GM12878 (cell line): Measurements from ENCODE around the gene HDAC2. TPM values are rescaled to one million over a fixed set of nuclear protein-coding genes. Genes with fewer than 3 reads are reported as not detected.
A peak's percentile ranks its signal among the peaks of the same experiment; 100 is the strongest.

ENCODE experiments used
- ATAC-seq: fragments of 200-7000 bp; cut with Tn5 transposase; 3 replicates; pipeline ENCODE4 v1.9.1; 2020; ENCODE audit warnings: mild to moderate bottlenecking, moderate library complexity
- BruUV-seq: library from RNA; stranded (reverse); fragments of 400-500 nt; replicated peaks from 2 replicates; lab custom pipeline; 2021; lab: Mats Ljungman, UMichigan
- CTCF ChIA-PET: fragments of 300-600 bp; sonication (Branson Sonifier 250); formaldehyde crosslinking; extraction: SDS; loops from one replicate; lab custom pipeline; 2021; ENCODE audit warnings: inconsistent platforms; lab: Yijun Ruan, JAX
- POLR2A ChIA-PET: fragments of 350-600 bp; formaldehyde crosslinking; extraction: SDS; loops from one replicate; lab custom pipeline; 2021; ENCODE audit warnings: inconsistent platforms; lab: Charles Lee
- RAD21 ChIA-PET: fragments of 300-600 bp; sonication (Branson Sonifier 250); formaldehyde crosslinking; loops from one replicate; lab custom pipeline; 2023; ENCODE audit warnings: antibody characterized with exemption; ENCODE audit not compliant: unreplicated experiment; lab: Charles Lee
- SMC1A ChIA-PET: fragments of 300-600 bp; sonication (Branson Sonifier 250); formaldehyde crosslinking; loops from one replicate; lab custom pipeline; 2023; ENCODE audit not compliant: unreplicated experiment, uncharacterized antibody; lab: Charles Lee
- DNase-seq: peaks from one replicate; pipeline ENCODE4 v3.0.0-alpha.2; 2011; ENCODE audit warnings: low read depth, low spot score
- FAIRE-seq: peaks from 3 replicates; lab custom pipeline; 2011; peaks lifted over from hg19 to GRCh38; lab: Jason Lieb, UNC
- H2AFZ ChIP-seq: 2 replicates; pipeline ENCODE4 v1.6.0; 2011; ENCODE audit warnings: low read depth, low read length, control low read depth; ENCODE audit not compliant: control insufficient read depth
- H3K27ac ChIP-seq: 2 replicates; pipeline ENCODE4 v1.5.1; 2011; ENCODE audit warnings: control low read depth; ENCODE audit not compliant: control insufficient read depth, insufficient read depth
- H3K27me3 ChIP-seq, 2 experiments: replicated peaks in 1 of 2; 2 replicates each; pipeline versions ENCODE4 v1.6.0 to v1.6.1; 2011; ENCODE audit warnings: low read length in 1 of 2; ENCODE audit not compliant: control insufficient read depth in 2 of 2, insufficient read depth in 2 of 2
- H3K36me3 ChIP-seq, 2 experiments: 2 replicates each; pipeline ENCODE4 v1.5.1; 2011; ENCODE audit warnings: low read length in 1 of 2; ENCODE audit not compliant: control insufficient read depth in 2 of 2, insufficient read depth in 2 of 2
- H3K4me1 ChIP-seq: 2 replicates; pipeline ENCODE4 v1.6.1; 2011; ENCODE audit warnings: mild to moderate bottlenecking, low read length, moderate library complexity, mixed read lengths; ENCODE audit not compliant: control insufficient read depth, insufficient read depth
- H3K4me2 ChIP-seq: 2 replicates; pipeline ENCODE4 v1.6.0; 2011; ENCODE audit warnings: control low read depth; ENCODE audit not compliant: control insufficient read depth, insufficient read depth
- H3K4me3 ChIP-seq: fragments of 200-600 bp; sonication (generic); 2 replicates; pipeline ENCODE4 v1.5.1; 2016
- H3K79me2 ChIP-seq: 2 replicates; pipeline ENCODE4 v1.6.0; 2011; ENCODE audit warnings: low read length; ENCODE audit not compliant: control insufficient read depth, insufficient read depth
- H3K9ac ChIP-seq: 2 replicates; pipeline ENCODE4 v1.8.0; 2011; ENCODE audit warnings: low read length, control low read depth, mixed read lengths; ENCODE audit not compliant: control insufficient read depth, insufficient read depth
- H3K9me3 ChIP-seq: replicated peaks from 3 replicates; pipeline ENCODE4 v1.5.1; 2011; ENCODE audit warnings: mild to moderate bottlenecking, low read length; ENCODE audit not compliant: control insufficient read depth, insufficient read depth
- H4K20me1 ChIP-seq: 2 replicates; pipeline ENCODE4 v1.6.0; 2011; ENCODE audit not compliant: control insufficient read depth, insufficient read depth
- CTCF ChIP-seq, 3 experiments: IDR thresholded peaks in 2 of 3; conservative IDR thresholded peaks in 1 of 3; 2 replicates each; pipeline ENCODE4 v1.5.1; 2011; ENCODE audit warnings: low read depth in 3 of 3, low read length in 3 of 3, mild to moderate bottlenecking in 3 of 3, control low read depth in 2 of 3, moderate library complexity in 2 of 3, inconsistent platforms in 1 of 3, mixed read lengths in 1 of 3; ENCODE audit not compliant: control insufficient read depth in 2 of 3, insufficient read depth in 1 of 3; ENCODE audit errors: extremely low read depth in 1 of 3
- NFIC ChIP-seq: IDR thresholded peaks from 2 replicates; pipeline ENCODE4 v1.6.1; 2012; ENCODE audit warnings: low read depth, mild to moderate bottlenecking, inconsistent platforms, low read length, moderate library complexity
- RAD21 ChIP-seq: IDR thresholded peaks from 2 replicates; pipeline ENCODE4 v1.6.1; 2011; ENCODE audit warnings: mild to moderate bottlenecking, low read depth, low read length, moderate library complexity; ENCODE audit not compliant: insufficient read depth
- SMC3 ChIP-seq: IDR thresholded peaks from 2 replicates; pipeline ENCODE4 v1.6.1; 2011; ENCODE audit warnings: low read length, improper control_type of control experiment, borderline replicate concordance
- WGBS: methylation state at CpG from one replicate; pipeline ENCODE4 v1.1.6; 2016; ENCODE audit warnings: low lambda C conversion rate; ENCODE audit not compliant: insufficient replicate concordance, insufficient coverage; ENCODE audit errors: missing lambda C conversion rate; 5-methylcytosine and 5-hydroxymethylcytosine counted together
- in situ Hi-C: fragments of 300-500 bp; cut with MboI; formaldehyde crosslinking; loops from 9 replicates; pipeline ENCODE4 v1.14.3; 2018; ENCODE audit warnings: mixed read lengths
- intact Hi-C: fragments of 100-400 bp; cut with micrococcal nuclease; formaldehyde crosslinking; loops from one replicate; pipeline ENCODE4 v1.14.2; 2022; ENCODE audit not compliant: unreplicated experiment
- polyA plus RNA-seq, 11 experiments: library from polyadenylated mRNA; depleted of rRNA in 4 of 11; unstranded in 6 of 11; stranded (reverse) in 5 of 11; fragments of >200 nt; fragmentation: Nextera tagmentation in 4 of 11; fragmentation: Illumina TruSeq in 1 of 11; extraction: Ambion mirVana in 4 of 11; extraction: Trizol in 1 of 11; gene quantifications; 1 replicate in 1 of 11; 2 replicates in 10 of 11; pipeline versions ENCODE4 v1.2.1 to v1.2.3, GENCODE V29; 2011 to 2016; ENCODE audit warnings: inconsistent platforms in 2 of 11, missing spikeins in 2 of 11, low read depth in 1 of 11
- total RNA-seq, 4 experiments: library from RNA; depleted of rRNA in 3 of 4; stranded (reverse); fragments of >200 nt in 3 of 4; fragmentation: Illumina TruSeq in 1 of 4; extraction: Trizol in 1 of 4; gene quantifications; 2 replicates each; pipeline versions ENCODE4 v1.2.1 to v1.2.3, GENCODE V29; 2013 to 2021

Gene HDAC2
- total and polyA plus RNA-seq, 10 of the 15 experiments (the other 5 are each of a cell fraction or from before 2014, with no cell fraction given): 40.4 to 210 (median 114) TPM

- ChIA-PET POLR2A (interaction anchor here (0.7 kb wide), 1 partner anchor 613 kb away, joined by 4 read pairs; no protein-coding TSS in a partner anchor), RAD21 (interaction anchor here (1.3 to 1.6 kb wide), 2 partner anchors 11 to 127 kb away, joined by 4 to 6 read pairs; no protein-coding TSS in a partner anchor), CTCF (interaction anchor here (0.6 to 2.9 kb wide), 14 partner anchors 8 to 1879 kb away, joined by 3 to 34 read pairs (median 4); partner anchors contain the start of gene HDAC2), SMC1A (interaction anchor here (0.6 to 1.8 kb wide), 7 partner anchors 10 to 1311 kb away, joined by 3 to 7 read pairs (median 3); partner anchors contain the start of gene HDAC2)
- H3K79me2 ChIP-seq: no peaks in the 10 kb centered on the region
- FAIRE-seq (peak; percentile 94), ATAC-seq (peak; percentile 92), DNase-seq (no peak)
- intact Hi-C loops (loop anchor here (2.0 kb wide), 1 partner anchor 128 kb away; no protein-coding TSS in a partner anchor), in situ Hi-C loops (no loop called here)
- no peak overlapping the region for H3K27ac ChIP-seq
- H3K27me3 ChIP-seq: no peaks in the 10 kb centered on the region
- no peak overlapping the region for H3K9ac ChIP-seq
- 53% methylated on average over 4 of the region's 4 CpGs for WGBS
- no peaks in the 10 kb centered on the region for H3K36me3 ChIP-seq
- no peak overlapping the region for H3K4me2 ChIP-seq
- peak; percentile 27; the same call in 1 of the 2 replicates for TF ChIP-seq SMC3
- TF ChIP-seq CTCF (IDR thresholded peaks at IDR 0.05 in 2 of 3, conservative IDR thresholded peaks at IDR 0.05 in 1 of 3; ENCODE audit: control insufficient read depth in 2 of 3, extremely low read depth in 1 of 3, insufficient read depth in 1 of 3, low read depth in 3 of 3, low read length in 3 of 3): peak; percentile 25 to 57 (median 45); a peak in 5 of 6 replicates
- TF ChIP-seq RAD21: 0 out of 2 replicates have a peak, but pooled peaks have one; percentile 15
- TF ChIP-seq NFIC: no peak
- no TSS peak for BruUV-seq
- H3K4me1 ChIP-seq: no peaks in the 10 kb centered on the region
- H3K4me3 ChIP-seq: no peak overlapping the region
- no peak overlapping the region for H2AFZ ChIP-seq
- no peaks in the 10 kb centered on the region for H3K9me3 ChIP-seq
- H4K20me1 ChIP-seq: no peaks in the 10 kb centered on the region
These were observed 10.1 kb upstream of the HDAC2 start for GRCh38 chr6:113980937-113981554.
